Panc1 (cell line): ENCODE measurements around the gene NUP62CL.

Experiments
- REST ChIP-seq, 2 experiments: IDR thresholded peaks; 2 replicates each; pipeline ENCODE4 v1.6.1; 2011 to 2012; ENCODE audit warnings: low read depth in 2 of 2, control low read depth in 1 of 2, low read length in 1 of 2, mild to moderate bottlenecking in 1 of 2, moderate library complexity in 1 of 2; ENCODE audit not compliant: insufficient read depth in 1 of 2
- TF ChIP-seq, protein P1 (sequence below): fragments of 450-650 bp; IDR thresholded peaks from 2 replicates; pipeline ENCODE4 v1.5.1; 2017; ENCODE audit warnings: mild to moderate bottlenecking

GRCh38 chrX:107076158-107076557 lies 130.1 kb downstream of the NUP62CL start:
- TF ChIP-seq, protein P1, sequence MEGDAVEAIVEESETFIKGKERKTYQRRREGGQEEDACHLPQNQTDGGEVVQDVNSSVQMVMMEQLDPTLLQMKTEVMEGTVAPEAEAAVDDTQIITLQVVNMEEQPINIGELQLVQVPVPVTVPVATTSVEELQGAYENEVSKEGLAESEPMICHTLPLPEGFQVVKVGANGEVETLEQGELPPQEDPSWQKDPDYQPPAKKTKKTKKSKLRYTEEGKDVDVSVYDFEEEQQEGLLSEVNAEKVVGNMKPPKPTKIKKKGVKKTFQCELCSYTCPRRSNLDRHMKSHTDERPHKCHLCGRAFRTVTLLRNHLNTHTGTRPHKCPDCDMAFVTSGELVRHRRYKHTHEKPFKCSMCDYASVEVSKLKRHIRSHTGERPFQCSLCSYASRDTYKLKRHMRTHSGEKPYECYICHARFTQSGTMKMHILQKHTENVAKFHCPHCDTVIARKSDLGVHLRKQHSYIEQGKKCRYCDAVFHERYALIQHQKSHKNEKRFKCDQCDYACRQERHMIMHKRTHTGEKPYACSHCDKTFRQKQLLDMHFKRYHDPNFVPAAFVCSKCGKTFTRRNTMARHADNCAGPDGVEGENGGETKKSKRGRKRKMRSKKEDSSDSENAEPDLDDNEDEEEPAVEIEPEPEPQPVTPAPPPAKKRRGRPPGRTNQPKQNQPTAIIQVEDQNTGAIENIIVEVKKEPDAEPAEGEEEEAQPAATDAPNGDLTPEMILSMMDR: no peak
- no peak for TF ChIP-seq REST (IDR thresholded peaks at IDR 0.05; ENCODE audit: insufficient read depth in 1 of 2, low read depth in 2 of 2, low read length in 1 of 2)
